CD8-positive, alpha-beta memory T cell (primary cell): ENCODE results near the gene ST6GAL1. TPM values are rescaled to one million over a fixed set of nuclear protein-coding genes. Genes with fewer than 3 reads are reported as not detected.

Source experiments
- CTCF ChIA-PET: fragments of 350-600 bp; sonication (Branson Sonifier 250); formaldehyde crosslinking; loops from one replicate; lab custom pipeline; 2021; ENCODE audit warnings: antibody characterized with exemption; lab: Charles Lee
- POLR2A ChIA-PET: fragments of 350-600 bp; sonication (Branson Sonifier 250); formaldehyde crosslinking; loops from one replicate; lab custom pipeline; 2021; ENCODE audit warnings: antibody characterized with exemption; lab: Charles Lee
- DNase-seq, 5 donors: peaks; one replicate each; pipeline versions ENCODE4 v3.0.0 to v3.0.0-alpha.2; 2020 to 2022; ENCODE audit warnings: mixed read lengths in 1 of 5
- H3K27ac ChIP-seq: one replicate; pipeline ENCODE4 v1.7.0; 2013; ENCODE audit warnings: low read depth, mild to moderate bottlenecking, low read length, moderate library complexity
- H3K27me3 ChIP-seq: 2 replicates; pipeline ENCODE4 v1.7.0; 2013; ENCODE audit warnings: low read length, mild to moderate bottlenecking; ENCODE audit not compliant: insufficient read depth, poor library complexity, severe bottlenecking
- H3K36me3 ChIP-seq: 2 replicates; pipeline ENCODE4 v1.7.0; 2013; ENCODE audit warnings: mild to moderate bottlenecking, low read length, moderate library complexity; ENCODE audit not compliant: insufficient read depth
- H3K4me1 ChIP-seq: 2 replicates; pipeline ENCODE4 v1.7.0; 2013; ENCODE audit warnings: mild to moderate bottlenecking, low read length, moderate library complexity; ENCODE audit not compliant: insufficient read depth
- H3K4me3 ChIP-seq: 2 replicates; pipeline ENCODE4 v1.7.0; 2013; ENCODE audit warnings: mild to moderate bottlenecking, low read length
- H3K9me3 ChIP-seq: 2 replicates; pipeline ENCODE4 v1.7.0; 2013; ENCODE audit warnings: mild to moderate bottlenecking, low read length
- H3K27ac Mint-ChIP-seq, 8 donors: one replicate each; pipeline ENCODE4 v1.8.0; 2020 to 2021; ENCODE audit warnings: mixed read lengths in 8 of 8, mild to moderate bottlenecking in 6 of 8, inconsistent platforms in 3 of 8, moderate library complexity in 3 of 8
- H3K27me3 Mint-ChIP-seq, 2 donors: one replicate each; pipeline ENCODE4 v1.8.0; 2020 to 2021; ENCODE audit warnings: mixed read lengths in 2 of 2, mild to moderate bottlenecking in 1 of 2, moderate library complexity in 1 of 2
- H3K36me3 Mint-ChIP-seq, 3 donors: one replicate each; pipeline ENCODE4 v1.8.0; 2020 to 2021; ENCODE audit warnings: mixed read lengths in 3 of 3, inconsistent platforms in 1 of 3, mild to moderate bottlenecking in 1 of 3
- H3K4me1 Mint-ChIP-seq, 3 donors: one replicate each; pipeline ENCODE4 v1.8.0; 2020 to 2021; ENCODE audit warnings: mixed read lengths in 3 of 3, inconsistent platforms in 1 of 3, mild to moderate bottlenecking in 1 of 3
- H3K4me3 Mint-ChIP-seq, 7 donors: one replicate each; pipeline ENCODE4 v1.8.0; 2020 to 2021; ENCODE audit warnings: mixed read lengths in 7 of 7, mild to moderate bottlenecking in 6 of 7, moderate library complexity in 4 of 7, inconsistent platforms in 2 of 7
- H3K9me3 Mint-ChIP-seq, 5 donors: one replicate each; pipeline ENCODE4 v1.8.0; 2020 to 2022; ENCODE audit warnings: mixed read lengths in 5 of 5, mild to moderate bottlenecking in 3 of 5, moderate library complexity in 2 of 5, inconsistent platforms in 1 of 5
- polyA plus RNA-seq: library from polyadenylated mRNA; unstranded; fragments of 300-500 nt; fragmentation: Illumina TruSeq; gene quantifications from one replicate; pipeline ENCODE4 v1.2.3, GENCODE V29; 2021
- total RNA-seq, 2 experiments: library from RNA; stranded (reverse); gene quantifications; one replicate each; pipeline ENCODE4 v1.2.3, GENCODE V29; 2021

The ST6GAL1 gene
- total and polyA plus RNA-seq, 3 experiments from 2014 or later = 96.8 to 139 (median 108) TPM

DNA sequence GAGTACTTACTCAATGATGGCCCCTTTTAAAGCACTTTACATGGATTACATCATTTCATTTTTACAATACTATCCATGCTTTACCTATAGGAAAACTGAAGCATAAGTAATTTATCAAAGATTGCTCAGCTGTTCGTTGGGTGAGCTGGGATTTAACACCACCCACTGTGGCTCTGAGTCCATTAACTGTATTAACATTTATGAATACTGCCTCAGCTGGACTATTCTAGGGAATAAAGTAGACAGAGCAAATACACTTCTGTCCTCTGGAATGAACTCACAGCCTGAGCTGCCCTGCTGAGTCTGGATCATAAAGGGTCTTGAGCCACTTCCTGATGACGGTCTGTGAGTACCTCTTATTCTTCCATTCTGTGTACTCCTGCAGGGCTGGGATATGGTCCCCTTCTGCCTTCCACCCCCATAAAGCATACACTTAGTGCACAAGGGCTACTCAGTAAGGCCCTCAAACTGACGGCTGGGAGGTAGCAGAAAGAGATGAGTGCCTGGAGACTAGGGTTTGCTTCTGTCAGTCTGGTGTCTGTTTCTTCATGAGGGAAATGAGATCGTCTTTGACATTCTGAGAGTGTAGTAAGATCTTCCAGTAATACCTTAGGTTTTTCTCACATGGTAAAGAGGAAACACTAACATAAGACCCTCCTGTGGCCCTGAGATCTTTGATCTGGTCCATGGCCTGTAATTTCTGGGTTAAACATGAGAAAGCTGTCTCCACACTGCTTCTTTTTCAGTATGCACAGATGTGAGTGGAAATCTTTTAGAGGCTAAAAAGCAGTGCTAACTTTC lies 12.6 kb upstream of the ST6GAL1 start:
- Histone ChIP-seq H3K9me3 (no peaks in the 10 kb centered on the region), H3K4me3 (no peak overlapping the region), H3K4me1 (peaks cover 24% of the 10 kb centered on the region), H3K27ac (no peak overlapping the region), H3K36me3 (no peaks in the 10 kb centered on the region), H3K27me3 (no peaks in the 10 kb centered on the region)
- Mint-ChIP-seq H3K4me1 (peaks cover 40 to 44% (median 43%) of the 10 kb centered on the region in 3 donors), H3K36me3 (peaks cover 0 to under 1% (median 0%) of the 10 kb centered on the region in 3 donors), H3K27me3 (no peaks in the 10 kb centered on the region), H3K9me3 (no peaks in the 10 kb centered on the region), H3K27ac (peak overlapping the region in 4 of 8 donors; percentile 24 to 78 (median 34)), H3K4me3 (peak overlapping the region in 1 of 7 donors; percentile 34)
- ChIA-PET CTCF (interaction anchor here (1.4 to 3.5 kb wide), 4 partner anchors 7 to 222 kb away, joined by 3 to 14 read pairs (median 6); partner anchors contain the start of gene RPL39L), POLR2A (interaction anchor here (0.6 to 1.6 kb wide), 2 partner anchors 8 kb away, joined by 3 to 6 read pairs; no protein-coding TSS in a partner anchor)
- DNase-seq = no peak

GRCh38 chr3:186920301-186920700 lies 10.0 kb upstream of the ST6GAL1 start:
- no peak overlapping the region for H3K4me3 Mint-ChIP-seq
- no peaks in the 10 kb centered on the region for H3K36me3 Mint-ChIP-seq
- ChIA-PET CTCF (interaction anchor here (1.2 to 1.7 kb wide), 2 partner anchors 11 to 106 kb away, joined by 3 to 10 read pairs; partner anchors contain the start of gene ST6GAL1), POLR2A (no interaction called here)
- Histone ChIP-seq H3K4me3 (no peak overlapping the region), H3K4me1 (peaks cover 23% of the 10 kb centered on the region), H3K9me3 (no peaks in the 10 kb centered on the region), H3K36me3 (no peaks in the 10 kb centered on the region), H3K27ac (no peak overlapping the region), H3K27me3 (no peaks in the 10 kb centered on the region)
- H3K4me1 Mint-ChIP-seq = peaks cover 27 to 30% (median 28%) of the 10 kb centered on the region in 3 donors
- no peak overlapping the region for H3K27ac Mint-ChIP-seq
- no peaks in the 10 kb centered on the region for H3K27me3 Mint-ChIP-seq
- no peaks in the 10 kb centered on the region for H3K9me3 Mint-ChIP-seq
- no peak for DNase-seq

GRCh38 chr3:186920796-186921195 lies 9.5 kb upstream of the ST6GAL1 start:
- H3K9me3 ChIP-seq = no peaks in the 10 kb centered on the region
- POLR2A ChIA-PET = no interaction called here
- H3K4me3 ChIP-seq = no peak overlapping the region
- no peaks in the 10 kb centered on the region for H3K36me3 ChIP-seq
- no peak for DNase-seq
- Mint-ChIP-seq H3K27me3 (no peaks in the 10 kb centered on the region), H3K4me3 (no peak overlapping the region), H3K4me1 (peaks cover 22 to 25% (median 23%) of the 10 kb centered on the region in 3 donors), H3K9me3 (no peaks in the 10 kb centered on the region), H3K36me3 (no peaks in the 10 kb centered on the region), H3K27ac (no peak overlapping the region)
- peaks cover 18% of the 10 kb centered on the region for H3K4me1 ChIP-seq
- CTCF ChIA-PET = interaction anchor here (1.0 to 1.7 kb wide), 3 partner anchors 10 to 106 kb away, joined by 3 to 10 read pairs (median 3); partner anchors contain the start of gene ST6GAL1
- H3K27ac ChIP-seq = no peak overlapping the region
- no peaks in the 10 kb centered on the region for H3K27me3 ChIP-seq

- POLR2A ChIA-PET = no interaction called here
- no peak overlapping the region for H3K27ac Mint-ChIP-seq
- no peaks in the 10 kb centered on the region for H3K9me3 ChIP-seq
- no peaks in the 10 kb centered on the region for H3K36me3 Mint-ChIP-seq
- peaks cover 14 to 17% (median 15%) of the 10 kb centered on the region in 3 donors for H3K4me1 Mint-ChIP-seq
- no peak overlapping the region for H3K4me3 ChIP-seq
- H3K4me3 Mint-ChIP-seq = no peak overlapping the region
- H3K36me3 ChIP-seq = no peaks in the 10 kb centered on the region
- H3K27me3 Mint-ChIP-seq = peaks cover 0 to 2% of the 10 kb centered on the region in 2 donors
- no peak overlapping the region for H3K27ac ChIP-seq
- no peaks in the 10 kb centered on the region for H3K9me3 Mint-ChIP-seq
- DNase-seq = no peak
- CTCF ChIA-PET = interaction anchor here (0.7 to 1.7 kb wide), 3 partner anchors 10 to 48 kb away, joined by 3 to 10 read pairs (median 4); partner anchors contain the start of gene ST6GAL1
- H3K4me1 ChIP-seq = peaks cover 10% of the 10 kb centered on the region
- no peaks in the 10 kb centered on the region for H3K27me3 ChIP-seq
Measured at GRCh38 chr3:186921578-186921977, 8.7 kb upstream of the ST6GAL1 start.

- H3K4me3 Mint-ChIP-seq = no peak overlapping the region
- H3K27ac Mint-ChIP-seq = no peak overlapping the region
- H3K36me3 Mint-ChIP-seq = no peaks in the 10 kb centered on the region
- CTCF ChIA-PET = interaction anchor here (0.7 to 2.0 kb wide), 4 partner anchors 9 to 73 kb away, joined by 3 to 5 read pairs (median 4); no protein-coding TSS in a partner anchor
- no peaks in the 10 kb centered on the region for H3K9me3 ChIP-seq
- POLR2A ChIA-PET = no interaction called here
- H3K27me3 Mint-ChIP-seq = peaks cover 0 to 2% of the 10 kb centered on the region in 2 donors
- H3K27ac ChIP-seq = no peak overlapping the region
- no peaks in the 10 kb centered on the region for H3K27me3 ChIP-seq
- no peaks in the 10 kb centered on the region for H3K36me3 ChIP-seq
- H3K4me1 ChIP-seq = peaks cover 4% of the 10 kb centered on the region
- H3K9me3 Mint-ChIP-seq = no peaks in the 10 kb centered on the region
- H3K4me3 ChIP-seq = no peak overlapping the region
- H3K4me1 Mint-ChIP-seq = peaks cover 8 to 11% (median 9%) of the 10 kb centered on the region in 3 donors
- no peak for DNase-seq
Measured at GRCh38 chr3:186922224-186922623, 8.1 kb upstream of the ST6GAL1 start.

GRCh38 chr3:186922790-186923189 lies 7.5 kb upstream of the ST6GAL1 start:
- no peaks in the 10 kb centered on the region for H3K36me3 ChIP-seq
- H3K27ac ChIP-seq = no peak overlapping the region
- no peak for DNase-seq
- no peaks in the 10 kb centered on the region for H3K36me3 Mint-ChIP-seq
- H3K9me3 Mint-ChIP-seq = no peaks in the 10 kb centered on the region
- CTCF ChIA-PET = interaction anchor here (0.9 to 2.0 kb wide), 3 partner anchors 9 to 73 kb away, joined by 3 to 5 read pairs (median 4); no protein-coding TSS in a partner anchor
- H3K9me3 ChIP-seq = no peaks in the 10 kb centered on the region
- POLR2A ChIA-PET = no interaction called here
- peaks cover 4% of the 10 kb centered on the region for H3K4me1 ChIP-seq
- no peak overlapping the region for H3K4me3 Mint-ChIP-seq
- no peak overlapping the region for H3K4me3 ChIP-seq
- H3K27ac Mint-ChIP-seq = no peak overlapping the region
- H3K27me3 Mint-ChIP-seq = peaks cover 0 to 2% of the 10 kb centered on the region in 2 donors
- H3K27me3 ChIP-seq = no peaks in the 10 kb centered on the region
- H3K4me1 Mint-ChIP-seq = peaks cover 4 to 6% (median 5%) of the 10 kb centered on the region in 3 donors

- no peaks in the 10 kb centered on the region for H3K9me3 Mint-ChIP-seq
- no peaks in the 10 kb centered on the region for H3K36me3 ChIP-seq
- POLR2A ChIA-PET = no interaction called here
- no peak overlapping the region for H3K27ac Mint-ChIP-seq
- no peaks in the 10 kb centered on the region for H3K27me3 ChIP-seq
- peaks cover 0 to 3% (median 2%) of the 10 kb centered on the region in 3 donors for H3K4me1 Mint-ChIP-seq
- CTCF ChIA-PET = interaction anchor here (0.9 to 2.0 kb wide), 3 partner anchors 8 to 74 kb away, joined by 3 to 5 read pairs (median 4); no protein-coding TSS in a partner anchor
- no peak overlapping the region for H3K4me3 Mint-ChIP-seq
- H3K27ac ChIP-seq = no peak overlapping the region
- no peak overlapping the region for H3K4me3 ChIP-seq
- peaks cover 4% of the 10 kb centered on the region for H3K4me1 ChIP-seq
- H3K36me3 Mint-ChIP-seq = no peaks in the 10 kb centered on the region
- peaks cover 0 to 2% of the 10 kb centered on the region in 2 donors for H3K27me3 Mint-ChIP-seq
- H3K9me3 ChIP-seq = no peaks in the 10 kb centered on the region
- no peak for DNase-seq
Measured at GRCh38 chr3:186923241-186923640, 7.1 kb upstream of the ST6GAL1 start.

DNA sequence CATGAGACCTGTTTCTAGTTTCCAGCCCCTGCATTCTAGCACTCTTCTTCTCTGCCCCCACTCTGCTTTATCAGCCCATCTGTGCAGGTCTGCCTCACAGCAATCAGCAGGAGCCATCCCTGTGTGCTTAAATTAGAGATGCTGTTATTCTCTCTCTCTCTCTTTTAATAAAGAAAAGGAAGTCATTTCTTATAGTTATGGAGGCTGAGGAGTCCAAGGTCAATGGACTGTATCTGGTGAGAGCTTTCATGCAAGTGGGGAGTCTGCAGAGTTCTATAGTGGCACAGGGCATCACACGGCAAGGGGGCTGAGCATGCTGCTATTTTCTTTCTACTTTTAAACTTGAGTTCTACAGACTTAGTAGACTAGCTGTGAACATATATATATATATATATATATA lies 4.5 kb upstream of the ST6GAL1 start:
- no peaks in the 10 kb centered on the region for H3K27me3 ChIP-seq
- no peak for DNase-seq
- ChIA-PET POLR2A (no interaction called here), CTCF (interaction anchor here (1.1 to 1.3 kb wide), 2 partner anchors 10 to 17 kb away, joined by 3 read pairs; no protein-coding TSS in a partner anchor)
- Mint-ChIP-seq H3K36me3 (peaks cover 0 to 3% (median 0%) of the 10 kb centered on the region in 3 donors), H3K4me3 (peak overlapping the region in 1 of 7 donors; percentile 79), H3K4me1 (peaks cover 7 to 11% (median 8%) of the 10 kb centered on the region in 3 donors), H3K27ac (no peak overlapping the region), H3K27me3 (peaks cover 0 to 2% of the 10 kb centered on the region in 2 donors), H3K9me3 (no peaks in the 10 kb centered on the region)
- H3K27ac ChIP-seq = no peak overlapping the region
- peaks cover 6% of the 10 kb centered on the region for H3K4me1 ChIP-seq
- H3K4me3 ChIP-seq = no peak overlapping the region
- H3K9me3 ChIP-seq = no peaks in the 10 kb centered on the region
- H3K36me3 ChIP-seq = no peaks in the 10 kb centered on the region
